ENCODE measurements around the gene USF1.
"Not testable (repeated sequence)": the region's sequence is repeated elsewhere in the genome, so short reads cannot be mapped to it uniquely, and the experiment has no call there.

Gene USF1

GRCh38 chr1:161077426-161077825 lies 31.6 kb upstream of the USF1 start:
- no peak for FAIRE-seq

DNA sequence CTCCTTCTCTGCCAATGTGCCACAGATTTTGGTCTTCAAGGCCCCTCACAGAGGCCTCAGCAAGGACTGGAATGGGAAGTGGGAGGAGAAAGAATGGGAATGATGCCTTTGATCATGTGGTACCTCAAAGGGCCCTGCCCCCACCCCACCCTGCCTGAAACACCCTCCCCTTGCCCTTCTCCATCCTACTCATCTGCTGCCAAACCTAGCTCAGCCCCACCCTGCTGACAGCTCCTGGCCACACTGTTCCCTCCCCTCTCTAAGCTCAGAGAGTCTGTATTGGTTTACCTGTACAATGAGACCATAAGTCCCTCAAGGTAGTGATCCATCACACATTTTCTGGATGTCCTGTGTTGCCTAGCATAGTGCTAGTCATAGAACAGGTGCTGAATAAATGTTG lies 30.6 kb upstream of the USF1 start:
- no peak for FAIRE-seq

DNA sequence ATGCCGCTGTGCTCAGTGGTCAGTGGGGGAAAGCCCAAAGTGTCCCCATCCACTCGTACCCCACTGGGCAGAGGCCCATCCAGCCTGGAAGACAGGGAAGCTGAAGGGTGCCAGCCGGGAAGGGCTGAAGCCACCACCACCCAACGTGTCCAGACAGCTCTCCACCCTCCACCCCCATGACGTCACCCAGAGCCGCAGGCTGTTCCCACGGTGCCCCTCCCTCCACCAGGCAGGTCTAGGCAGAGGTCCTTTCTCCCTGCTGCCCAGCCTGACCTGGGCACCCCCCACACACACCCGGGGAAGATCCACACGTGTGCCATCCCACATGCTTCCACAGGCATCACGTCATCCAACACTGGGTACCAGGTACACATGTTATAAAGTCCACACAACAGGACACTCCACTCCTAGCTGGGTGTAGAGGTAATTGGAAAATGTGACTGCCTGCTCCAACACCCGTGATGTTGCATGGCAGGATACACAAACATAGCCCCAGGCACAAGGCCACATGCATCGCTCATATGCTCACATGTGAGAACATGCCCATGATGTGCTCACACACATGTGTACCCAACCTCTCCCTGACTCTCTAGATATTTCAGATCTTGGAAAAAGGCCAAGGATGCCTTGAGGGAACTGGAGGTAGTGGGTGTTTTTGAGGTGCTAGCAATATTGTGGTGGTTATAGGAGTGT lies 29.0 kb upstream of the USF1 start:
- FAIRE-seq, result no peak

DNA sequence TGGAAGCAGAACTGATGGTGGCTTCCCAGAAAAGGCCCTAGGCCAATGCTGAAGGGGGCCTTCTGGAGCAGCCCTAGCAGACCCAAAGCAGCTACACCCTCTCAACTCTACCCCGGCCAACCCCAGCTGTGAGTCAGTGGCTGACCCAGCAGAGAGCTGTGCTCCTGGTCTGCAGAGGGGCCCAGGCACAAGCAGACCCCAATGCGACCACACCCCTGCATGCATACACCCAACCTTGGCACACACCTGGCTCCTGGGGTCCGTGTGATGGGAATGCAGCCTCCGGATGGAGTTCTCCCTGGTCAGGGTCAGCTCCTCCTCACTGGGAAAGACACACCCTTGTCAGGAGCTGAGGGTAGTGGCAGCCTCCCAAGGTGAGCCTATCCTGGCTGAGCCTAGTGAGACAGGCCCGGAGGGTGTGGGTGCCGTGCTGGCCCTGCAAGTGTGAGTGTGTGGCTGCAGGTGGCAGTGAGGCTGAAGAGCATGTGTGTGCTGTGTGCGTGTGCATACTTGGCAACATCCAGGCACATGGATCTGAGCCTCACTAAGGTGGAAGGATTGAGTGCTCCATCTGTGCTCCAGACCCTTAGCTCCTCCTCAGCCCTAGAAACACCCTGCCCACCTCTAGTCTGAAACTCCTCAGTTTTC lies 27.8 kb upstream of the USF1 start:
- no peak for FAIRE-seq

GRCh38 chr1:161072751-161073449 lies 27.1 kb upstream of the USF1 start:
- FAIRE-seq, result no peak

DNA sequence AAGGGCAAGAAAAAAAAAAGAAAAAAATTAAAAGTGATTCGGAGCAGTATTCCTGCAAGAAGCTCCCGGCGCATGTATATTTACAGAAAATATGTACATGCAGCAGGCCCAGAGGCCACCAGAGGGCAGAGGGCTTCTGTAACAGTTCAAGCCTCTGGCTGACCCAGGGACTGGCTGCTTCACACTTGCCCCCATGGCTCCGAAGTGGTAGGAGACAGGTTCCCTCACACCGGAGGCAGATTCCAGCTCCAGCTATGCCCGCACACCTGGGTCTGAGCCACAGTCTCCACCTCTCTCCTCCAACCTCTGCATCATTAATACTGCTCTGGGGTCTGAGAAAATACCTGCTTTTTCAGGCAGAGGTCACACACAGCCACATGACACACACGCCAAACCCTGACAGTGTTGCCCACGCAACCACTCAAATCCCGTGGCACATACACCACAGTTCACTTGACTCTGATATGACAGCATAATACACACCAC lies 26.2 kb upstream of the USF1 start:
- no peak for FAIRE-seq

GRCh38 chr1:161070761-161071160 lies 25.0 kb upstream of the USF1 start:
- no peak for FAIRE-seq

DNA sequence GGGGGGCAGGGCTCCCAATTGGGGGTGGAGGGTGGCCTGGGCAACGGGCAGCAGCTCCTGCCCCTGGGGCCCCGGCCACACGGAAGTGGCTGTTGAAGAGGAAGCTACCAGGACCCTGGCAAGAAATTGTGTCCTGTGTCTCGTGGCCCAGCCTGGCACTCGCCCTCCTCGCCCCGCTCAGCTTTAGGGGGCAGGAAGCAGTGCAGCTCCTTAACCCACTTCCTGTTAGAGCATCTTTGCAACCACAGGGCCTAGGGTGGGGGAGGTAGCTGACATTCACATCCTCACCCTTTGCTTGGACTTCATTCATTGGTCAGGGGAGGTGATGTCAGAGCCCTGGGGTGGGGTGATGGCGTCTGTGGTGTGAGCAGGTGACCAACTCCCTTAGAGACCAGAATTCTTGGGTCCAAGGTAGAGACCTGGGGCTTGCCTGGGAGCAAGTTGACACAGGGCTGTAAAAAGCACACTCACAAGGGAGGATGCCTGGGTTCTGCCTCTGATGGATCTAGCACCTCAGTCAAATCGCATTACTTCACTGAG lies 24.0 kb upstream of the USF1 start, which contains the start of gene ARHGAP30:
Gene ARHGAP30, minus strand, starts transcription at position 161 of the 540 bp plus-strand sequence. CDS start 267 bp downstream, outside the sequence.
- FAIRE-seq, result no peak

DNA sequence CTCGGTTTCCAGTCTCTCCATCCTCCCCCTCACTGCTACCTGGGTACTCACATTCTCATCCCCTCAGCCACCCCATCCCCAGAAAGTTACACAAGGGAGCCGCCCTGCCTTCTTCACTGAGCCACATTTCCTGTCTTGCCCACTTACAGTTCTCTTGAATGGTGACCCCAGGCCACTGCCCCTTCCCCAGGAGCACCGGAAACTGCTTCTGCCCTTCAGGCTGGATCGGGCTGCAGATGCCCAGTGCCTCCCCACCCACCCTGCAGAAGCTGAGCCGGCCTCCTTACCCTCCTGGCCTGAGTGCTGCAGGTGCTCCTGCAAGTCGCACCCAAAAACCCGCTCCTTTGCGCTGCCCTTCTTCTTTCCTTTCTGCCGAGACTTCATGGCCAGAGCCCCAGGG lies 23.5 kb upstream of the USF1 start:
- no peak for FAIRE-seq

- no peak for FAIRE-seq
Measured at GRCh38 chr1:161068306-161069234, 22.8 kb upstream of the USF1 start.

DNA sequence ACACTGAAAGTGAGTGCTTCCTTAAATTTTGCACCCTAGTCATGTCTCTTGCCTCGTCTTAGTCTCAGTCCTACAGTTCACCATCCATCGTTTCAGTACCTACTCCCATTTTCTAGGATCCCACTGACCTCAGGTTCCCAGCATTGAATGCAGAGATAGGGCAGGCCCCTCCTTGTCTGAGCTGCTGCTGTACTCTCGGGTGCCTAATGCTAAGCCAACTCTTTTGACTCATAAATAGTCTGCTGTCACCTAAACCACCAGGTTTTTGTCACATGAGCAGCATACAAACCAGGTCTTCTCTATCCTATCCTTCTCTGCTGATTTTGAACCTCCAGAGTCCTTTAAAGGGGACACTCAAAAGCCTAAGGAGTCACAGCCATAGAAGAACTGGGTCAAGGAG lies 20.9 kb upstream of the USF1 start:
- no peak for FAIRE-seq

- FAIRE-seq, result not testable (repeated sequence)
Measured at GRCh38 chr1:161065681-161066080, 19.9 kb upstream of the USF1 start.

DNA sequence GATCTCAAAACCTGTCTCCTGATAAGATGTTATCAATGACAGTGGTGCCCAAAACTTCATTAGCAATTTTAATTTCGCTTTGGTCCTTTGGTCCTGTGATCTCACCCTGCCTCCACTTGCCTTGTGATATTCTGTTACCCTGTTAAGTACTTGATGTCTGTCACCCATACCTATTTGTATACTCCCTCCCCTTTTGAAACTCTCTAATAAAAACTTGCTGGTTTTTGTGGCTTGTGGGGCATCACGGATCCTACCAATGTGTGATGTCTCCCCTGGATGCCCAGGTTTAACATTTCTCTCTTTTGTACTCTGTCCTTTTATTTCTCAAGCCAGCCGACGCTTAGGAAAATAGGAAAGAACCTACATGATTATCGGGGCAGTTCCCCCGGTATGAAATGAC lies 18.2 kb upstream of the USF1 start:
- FAIRE-seq, result not testable (repeated sequence)

DNA sequence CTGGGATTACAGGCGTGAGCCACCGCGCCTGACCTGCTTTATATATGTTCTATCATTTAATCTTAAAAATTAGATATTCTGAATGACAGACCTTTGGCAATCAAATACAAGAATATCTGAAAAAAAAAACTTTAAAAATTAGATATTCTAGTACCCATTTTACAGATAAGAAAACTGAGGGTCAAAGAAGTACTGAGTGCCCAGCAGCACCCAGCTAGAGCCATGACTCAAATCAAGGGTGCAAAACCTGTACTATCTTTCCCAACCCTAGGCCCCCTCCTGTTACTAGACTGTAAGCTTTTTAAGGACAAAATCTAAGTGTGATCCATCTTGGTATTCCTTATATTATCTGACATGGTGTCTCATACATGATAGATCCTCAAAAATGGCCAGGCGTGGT lies 15.6 kb upstream of the USF1 start:
- no peak for FAIRE-seq

DNA sequence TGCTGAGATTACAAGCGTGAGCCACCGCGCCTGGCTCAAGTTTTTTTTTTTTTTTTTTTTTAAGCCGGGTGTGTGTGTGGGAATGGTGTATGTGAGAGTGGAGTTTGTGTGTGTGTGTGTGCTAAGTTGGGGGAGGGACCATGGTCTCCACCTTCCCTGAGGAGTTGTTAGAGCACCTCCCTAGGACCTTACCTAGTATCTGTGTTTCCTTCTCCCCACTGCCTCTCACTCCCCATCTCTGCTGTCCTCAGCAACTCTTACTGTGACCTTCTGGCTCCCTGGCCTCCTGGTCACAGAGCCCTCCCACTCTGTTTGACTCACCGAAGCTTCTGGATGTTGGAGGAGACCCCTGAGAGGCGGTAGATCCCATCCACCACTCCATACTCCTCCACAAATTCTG lies 13.5 kb upstream of the USF1 start:
- no peak for FAIRE-seq

GRCh38 chr1:161054805-161055204 lies 9.0 kb upstream of the USF1 start:
- no peak for FAIRE-seq

DNA sequence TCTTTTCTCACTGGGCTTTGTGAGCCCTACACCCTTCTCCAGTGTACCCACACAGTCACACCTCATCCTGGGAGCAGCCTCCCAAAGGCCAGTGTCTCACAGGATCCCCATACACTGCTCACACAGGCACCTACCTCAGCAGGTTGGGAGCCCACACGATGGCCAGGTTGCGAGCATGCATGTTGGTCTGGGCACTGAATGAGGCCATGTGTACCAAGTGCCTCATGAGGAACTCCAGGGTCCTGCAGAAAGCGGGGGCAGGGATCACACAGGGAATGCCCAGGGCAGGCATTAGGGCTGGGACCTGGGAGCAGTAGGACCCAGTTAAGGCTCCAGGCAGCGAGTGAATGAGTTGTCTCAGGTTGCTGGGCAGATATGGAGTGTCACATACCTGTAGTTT lies 8.5 kb upstream of the USF1 start:
- FAIRE-seq, result no peak

- FAIRE-seq, result no peak
Measured at GRCh38 chr1:161052899-161053298, 7.1 kb upstream of the USF1 start.

GRCh38 chr1:161051219-161051618 lies 5.4 kb upstream of the USF1 start:
- no peak for FAIRE-seq

DNA sequence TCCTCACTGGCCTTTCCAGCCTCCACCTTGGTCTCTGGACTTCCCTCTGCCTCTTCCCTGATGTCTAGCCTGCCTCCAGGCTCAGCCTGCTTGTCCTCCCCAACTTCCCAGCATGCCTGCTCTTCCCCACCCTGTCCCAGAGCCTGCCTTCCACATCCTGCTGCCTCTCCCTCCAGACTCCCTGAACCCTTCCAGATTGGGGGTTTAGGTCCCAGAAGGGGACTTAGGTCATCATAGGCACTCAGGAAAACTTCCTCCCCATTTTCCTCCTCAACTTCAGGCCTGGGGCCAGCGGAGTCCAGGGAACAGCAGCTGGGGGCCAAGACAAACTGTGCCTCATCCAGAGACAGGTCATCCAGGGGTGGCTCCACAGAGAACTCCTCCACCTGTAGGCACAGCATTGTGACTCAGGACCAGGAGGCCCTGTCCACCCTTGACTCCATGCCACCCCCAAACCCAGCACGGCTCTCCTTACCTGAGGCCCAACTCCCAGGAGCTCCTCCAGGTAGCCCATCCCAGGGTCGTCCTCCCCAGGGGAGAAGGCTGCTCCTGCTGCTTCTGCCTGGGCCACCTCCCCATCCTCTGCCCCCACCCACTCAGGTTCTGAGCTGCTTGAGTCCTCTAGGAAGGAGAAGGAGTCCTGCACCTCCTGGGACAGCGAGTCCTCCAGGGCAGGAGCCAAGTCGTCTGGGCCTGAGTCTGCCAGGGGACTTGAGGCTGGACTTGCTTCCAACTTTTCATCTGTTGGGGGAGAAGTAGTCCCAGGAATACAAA lies 3.4 kb upstream of the USF1 start:
- FAIRE-seq, result no peak

All from islet of Langerhans (tissue), 1 donor.